Liver (tissue), 9 donors: Measurements from ENCODE around the gene INSYN1. TPM values are rescaled to one million over a fixed set of nuclear protein-coding genes. Genes with fewer than 3 reads are reported as not detected.

Experiments used
- DNase-seq: peaks from one replicate; pipeline ENCODE4 v3.0.0-alpha.2; 2017; ENCODE audit warnings: low spot score
- H3K27ac ChIP-seq, 2 donors: one replicate each; pipeline ENCODE4 v1.7.0; 2013; ENCODE audit warnings: inconsistent platforms in 2 of 2, low read length in 2 of 2, control low read depth in 1 of 2, low read depth in 1 of 2, mild to moderate bottlenecking in 1 of 2
- H3K27me3 ChIP-seq, 4 donors: one replicate each; pipeline versions ENCODE4 v1.6.1 to v1.7.0; 2013; ENCODE audit warnings: low read length in 3 of 4, inconsistent platforms in 1 of 4, mild to moderate bottlenecking in 1 of 4, moderate library complexity in 1 of 4; ENCODE audit not compliant: control insufficient read depth in 4 of 4, insufficient read depth in 4 of 4
- H3K36me3 ChIP-seq, 4 donors: one replicate each; pipeline versions ENCODE4 v1.6.1 to v1.7.0; 2013; ENCODE audit warnings: low read length in 3 of 4, mild to moderate bottlenecking in 3 of 4, low read depth in 1 of 4, moderate library complexity in 1 of 4; ENCODE audit not compliant: control insufficient read depth in 4 of 4, insufficient read depth in 3 of 4
- H3K4me1 ChIP-seq, 4 donors: one replicate each; pipeline versions ENCODE4 v1.6.1 to v1.7.0; 2013; ENCODE audit warnings: low read length in 3 of 4, mild to moderate bottlenecking in 3 of 4, moderate library complexity in 1 of 4; ENCODE audit not compliant: control insufficient read depth in 4 of 4, insufficient read depth in 4 of 4
- H3K4me3 ChIP-seq, 3 donors: one replicate each; pipeline versions ENCODE4 v1.6.1 to v1.7.0; 2013; ENCODE audit warnings: low read length in 3 of 3, control low read depth in 1 of 3, low read depth in 1 of 3, mild to moderate bottlenecking in 1 of 3
- H3K9ac ChIP-seq, 2 donors: one replicate each; pipeline ENCODE4 v1.7.0; 2013; ENCODE audit warnings: low read length in 2 of 2, mild to moderate bottlenecking in 2 of 2, moderate library complexity in 2 of 2, control low read depth in 1 of 2, low read depth in 1 of 2
- H3K9me3 ChIP-seq, 4 donors: one replicate each; pipeline versions ENCODE4 v1.6.1 to v1.7.0; 2013; ENCODE audit warnings: low read length in 3 of 4; ENCODE audit not compliant: control insufficient read depth in 4 of 4
- ATF3 ChIP-seq: IDR thresholded peaks from 2 replicates; pipeline ENCODE4 v1.6.1; 2016; ENCODE audit warnings: antibody characterized with exemption
- EGR1 ChIP-seq, 2 donors: IDR thresholded peaks; 2 replicates each; pipeline ENCODE4 v1.6.1; 2016 to 2018; ENCODE audit warnings: antibody characterized with exemption in 2 of 2, low read depth in 2 of 2
- FOXA2 ChIP-seq: IDR thresholded peaks from 2 replicates; pipeline ENCODE4 v1.6.1; 2016; ENCODE audit warnings: antibody characterized with exemption
- GABPA ChIP-seq, 2 donors: IDR thresholded peaks in 1 of 2; conservative IDR thresholded peaks in 1 of 2; 2 replicates each; pipeline ENCODE4 v1.6.1; 2016; ENCODE audit warnings: antibody characterized with exemption in 2 of 2, mild to moderate bottlenecking in 1 of 2, moderate library complexity in 1 of 2
- HNF4A ChIP-seq, 2 donors: conservative IDR thresholded peaks; 2 replicates each; pipeline ENCODE4 v1.6.1; 2016; ENCODE audit warnings: antibody characterized with exemption in 2 of 2, mild to moderate bottlenecking in 2 of 2
- JUND ChIP-seq, 2 donors: IDR thresholded peaks; 2 replicates each; pipeline ENCODE4 v1.6.1; 2016; ENCODE audit warnings: antibody characterized with exemption in 2 of 2
- NR2F2 ChIP-seq: IDR thresholded peaks from 2 replicates; pipeline ENCODE4 v1.6.1; 2016; ENCODE audit warnings: antibody characterized with exemption
- RAD21 ChIP-seq, 2 donors: IDR thresholded peaks; 2 replicates each; pipeline ENCODE4 v1.6.1; 2016; ENCODE audit warnings: antibody characterized with exemption in 2 of 2, mild to moderate bottlenecking in 2 of 2
- TAF1 ChIP-seq: conservative IDR thresholded peaks from 2 replicates; pipeline ENCODE4 v1.6.1; 2016; ENCODE audit warnings: antibody characterized with exemption, mild to moderate bottlenecking
- WGBS: extraction: QIAGEN DNeasy Blood & Tissue Kit; methylation state at CpG from one replicate; pipeline ENCODE4 v1.1.7; 2013; 5-methylcytosine and 5-hydroxymethylcytosine counted together
- polyA plus RNA-seq, 2 donors: library from polyadenylated mRNA; stranded (reverse) in 1 of 2; unstranded in 1 of 2; fragments of 200-250 nt in 1 of 2; fragments of >200 nt in 1 of 2; fragmentation: Nextera tagmentation in 1 of 2; extraction: Ambion mirVana in 1 of 2; gene quantifications; one replicate each; pipeline versions ENCODE4 v1.2.1 to v1.2.3, GENCODE V29; 2013 to 2015
- total RNA-seq, 2 donors: library from RNA; depleted of rRNA; stranded (reverse); fragments of >200 nt; gene quantifications; one replicate each; pipeline ENCODE4 v1.2.3, GENCODE V29; 2014
- TF ChIP-seq, protein P1 (sequence below): IDR thresholded peaks from 2 replicates; pipeline ENCODE4 v1.6.1; 2016; ENCODE audit warnings: antibody characterized with exemption, mild to moderate bottlenecking
- TF ChIP-seq, protein P2 (sequence below): fragments of 150-350 bp; IDR thresholded peaks from 2 replicates; pipeline ENCODE4 v1.5.1; 2017; ENCODE audit warnings: improper control_type of control experiment, low read depth, low read length; ENCODE audit not compliant: missing input control
- TF ChIP-seq, protein P3 (sequence below): IDR thresholded peaks from 2 replicates; pipeline ENCODE4 v1.6.1; 2016; ENCODE audit warnings: antibody characterized with exemption
- donor health status: healthy.
- donor health status: healthy.
- donor health status: healthy.
- donor health status: healthy.
- donor health status: healthy.

INSYN1 gene
- total and polyA plus RNA-seq, 4 donors, result 0.16 to 0.37 (median 0.25) TPM; not detected in 1

DNA sequence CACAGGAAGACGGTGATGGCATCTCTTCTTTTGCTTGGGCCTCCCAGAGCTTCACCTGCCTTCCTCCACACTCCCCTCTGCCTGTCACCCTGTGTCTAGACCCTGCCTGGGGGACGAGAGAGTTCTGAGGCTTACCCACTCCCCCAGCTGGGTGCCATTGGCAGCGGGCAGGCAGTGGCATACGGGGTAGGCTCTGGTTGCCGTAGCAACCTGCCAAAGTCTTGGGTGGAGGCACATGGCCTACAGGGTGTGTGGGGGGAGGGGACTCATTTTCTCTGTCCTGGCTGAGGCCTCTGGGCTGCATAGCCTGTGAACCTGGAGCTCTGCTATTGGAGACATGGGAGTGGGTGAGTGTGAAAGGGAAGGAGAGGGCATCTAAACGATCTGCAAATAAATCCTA is 4.4 kb downstream of the INSYN1 start:
- H3K4me3 ChIP-seq, result no peak overlapping the region
- no peaks in the 10 kb centered on the region for H3K9me3 ChIP-seq
- no peak overlapping the region for H3K27ac ChIP-seq
- TF ChIP-seq, protein P1, sequence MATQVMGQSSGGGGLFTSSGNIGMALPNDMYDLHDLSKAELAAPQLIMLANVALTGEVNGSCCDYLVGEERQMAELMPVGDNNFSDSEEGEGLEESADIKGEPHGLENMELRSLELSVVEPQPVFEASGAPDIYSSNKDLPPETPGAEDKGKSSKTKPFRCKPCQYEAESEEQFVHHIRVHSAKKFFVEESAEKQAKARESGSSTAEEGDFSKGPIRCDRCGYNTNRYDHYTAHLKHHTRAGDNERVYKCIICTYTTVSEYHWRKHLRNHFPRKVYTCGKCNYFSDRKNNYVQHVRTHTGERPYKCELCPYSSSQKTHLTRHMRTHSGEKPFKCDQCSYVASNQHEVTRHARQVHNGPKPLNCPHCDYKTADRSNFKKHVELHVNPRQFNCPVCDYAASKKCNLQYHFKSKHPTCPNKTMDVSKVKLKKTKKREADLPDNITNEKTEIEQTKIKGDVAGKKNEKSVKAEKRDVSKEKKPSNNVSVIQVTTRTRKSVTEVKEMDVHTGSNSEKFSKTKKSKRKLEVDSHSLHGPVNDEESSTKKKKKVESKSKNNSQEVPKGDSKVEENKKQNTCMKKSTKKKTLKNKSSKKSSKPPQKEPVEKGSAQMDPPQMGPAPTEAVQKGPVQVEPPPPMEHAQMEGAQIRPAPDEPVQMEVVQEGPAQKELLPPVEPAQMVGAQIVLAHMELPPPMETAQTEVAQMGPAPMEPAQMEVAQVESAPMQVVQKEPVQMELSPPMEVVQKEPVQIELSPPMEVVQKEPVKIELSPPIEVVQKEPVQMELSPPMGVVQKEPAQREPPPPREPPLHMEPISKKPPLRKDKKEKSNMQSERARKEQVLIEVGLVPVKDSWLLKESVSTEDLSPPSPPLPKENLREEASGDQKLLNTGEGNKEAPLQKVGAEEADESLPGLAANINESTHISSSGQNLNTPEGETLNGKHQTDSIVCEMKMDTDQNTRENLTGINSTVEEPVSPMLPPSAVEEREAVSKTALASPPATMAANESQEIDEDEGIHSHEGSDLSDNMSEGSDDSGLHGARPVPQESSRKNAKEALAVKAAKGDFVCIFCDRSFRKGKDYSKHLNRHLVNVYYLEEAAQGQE, result no peak
- TF ChIP-seq HNF4A (conservative IDR thresholded peaks at IDR 0.05) (no peak), RAD21 (IDR thresholded peaks at IDR 0.05) (no peak), ATF3 (no peak), GABPA (IDR thresholded peaks at IDR 0.05 in 1 of 2, conservative IDR thresholded peaks at IDR 0.05 in 1 of 2) (no peak), TAF1 (no peak), NR2F2 (no peak), FOXA2 (no peak), EGR1 (IDR thresholded peaks at IDR 0.05; ENCODE audit: low read depth in 2 of 2) (no peak), JUND (IDR thresholded peaks at IDR 0.05) (no peak)
- TF ChIP-seq, protein P2, sequence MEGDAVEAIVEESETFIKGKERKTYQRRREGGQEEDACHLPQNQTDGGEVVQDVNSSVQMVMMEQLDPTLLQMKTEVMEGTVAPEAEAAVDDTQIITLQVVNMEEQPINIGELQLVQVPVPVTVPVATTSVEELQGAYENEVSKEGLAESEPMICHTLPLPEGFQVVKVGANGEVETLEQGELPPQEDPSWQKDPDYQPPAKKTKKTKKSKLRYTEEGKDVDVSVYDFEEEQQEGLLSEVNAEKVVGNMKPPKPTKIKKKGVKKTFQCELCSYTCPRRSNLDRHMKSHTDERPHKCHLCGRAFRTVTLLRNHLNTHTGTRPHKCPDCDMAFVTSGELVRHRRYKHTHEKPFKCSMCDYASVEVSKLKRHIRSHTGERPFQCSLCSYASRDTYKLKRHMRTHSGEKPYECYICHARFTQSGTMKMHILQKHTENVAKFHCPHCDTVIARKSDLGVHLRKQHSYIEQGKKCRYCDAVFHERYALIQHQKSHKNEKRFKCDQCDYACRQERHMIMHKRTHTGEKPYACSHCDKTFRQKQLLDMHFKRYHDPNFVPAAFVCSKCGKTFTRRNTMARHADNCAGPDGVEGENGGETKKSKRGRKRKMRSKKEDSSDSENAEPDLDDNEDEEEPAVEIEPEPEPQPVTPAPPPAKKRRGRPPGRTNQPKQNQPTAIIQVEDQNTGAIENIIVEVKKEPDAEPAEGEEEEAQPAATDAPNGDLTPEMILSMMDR, result no peak
- TF ChIP-seq, protein P3, sequence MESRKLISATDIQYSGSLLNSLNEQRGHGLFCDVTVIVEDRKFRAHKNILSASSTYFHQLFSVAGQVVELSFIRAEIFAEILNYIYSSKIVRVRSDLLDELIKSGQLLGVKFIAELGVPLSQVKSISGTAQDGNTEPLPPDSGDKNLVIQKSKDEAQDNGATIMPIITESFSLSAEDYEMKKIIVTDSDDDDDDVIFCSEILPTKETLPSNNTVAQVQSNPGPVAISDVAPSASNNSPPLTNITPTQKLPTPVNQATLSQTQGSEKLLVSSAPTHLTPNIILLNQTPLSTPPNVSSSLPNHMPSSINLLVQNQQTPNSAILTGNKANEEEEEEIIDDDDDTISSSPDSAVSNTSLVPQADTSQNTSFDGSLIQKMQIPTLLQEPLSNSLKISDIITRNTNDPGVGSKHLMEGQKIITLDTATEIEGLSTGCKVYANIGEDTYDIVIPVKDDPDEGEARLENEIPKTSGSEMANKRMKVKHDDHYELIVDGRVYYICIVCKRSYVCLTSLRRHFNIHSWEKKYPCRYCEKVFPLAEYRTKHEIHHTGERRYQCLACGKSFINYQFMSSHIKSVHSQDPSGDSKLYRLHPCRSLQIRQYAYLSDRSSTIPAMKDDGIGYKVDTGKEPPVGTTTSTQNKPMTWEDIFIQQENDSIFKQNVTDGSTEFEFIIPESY, result no peak
- H3K36me3 ChIP-seq, result no peaks in the 10 kb centered on the region
- WGBS, result 75% methylated on average over 6 of the region's 6 CpGs
- no peak for DNase-seq
- no peaks in the 10 kb centered on the region for H3K27me3 ChIP-seq
- H3K4me1 ChIP-seq, result peaks cover 4 to 9% (median 4%) of the 10 kb centered on the region in 4 donors
- H3K9ac ChIP-seq, result no peak overlapping the region

GRCh38 chr15:73747847-73748590 is 5.1 kb downstream of the INSYN1 start:
- H3K27me3 ChIP-seq, result no peaks in the 10 kb centered on the region
- no peak overlapping the region for H3K9ac ChIP-seq
- TF ChIP-seq RAD21 (IDR thresholded peaks at IDR 0.05), result no peak
- no peak for DNase-seq
- no peaks in the 10 kb centered on the region for H3K9me3 ChIP-seq
- peaks cover 4 to 9% (median 4%) of the 10 kb centered on the region in 4 donors for H3K4me1 ChIP-seq
- no peaks in the 10 kb centered on the region for H3K36me3 ChIP-seq
- 88% methylated on average over 11 of the region's 11 CpGs for WGBS
- H3K27ac ChIP-seq, result no peak overlapping the region
- no peak overlapping the region for H3K4me3 ChIP-seq
